NCI-H1436 treated with DMSO at 0.1 percent for 48 hours (cell line): Measurements from ENCODE around the gene DCLK1.

Experiments used
- DNase-seq: peaks from one replicate; lab custom pipeline; 2025; lab: John Stamatoyannopoulos, UW

The DCLK1 gene

GRCh38 chr13:35744566-35745178 is 386.5 kb downstream of the DCLK1 start:
- no peak for DNase-seq

GRCh38 chr13:35744144-35744543 is 387.0 kb downstream of the DCLK1 start:
- no peak for DNase-seq

- DNase-seq, result no peak
These were observed 388.0 kb downstream of the DCLK1 start for GRCh38 chr13:35743165-35743564.

GRCh38 chr13:35741657-35742056 is 389.5 kb downstream of the DCLK1 start:
- DNase-seq, result no peak

GRCh38 chr13:35736876-35737275 is 394.3 kb downstream of the DCLK1 start:
- no peak for DNase-seq

- no peak for DNase-seq
These were observed 397.4 kb downstream of the DCLK1 start for GRCh38 chr13:35733827-35734226.

GRCh38 chr13:35732565-35732964 is 398.6 kb downstream of the DCLK1 start:
- DNase-seq, result no peak

GRCh38 chr13:35731471-35731870 is 399.7 kb downstream of the DCLK1 start:
- no peak for DNase-seq

GRCh38 chr13:35729926-35730627 is 401.1 kb downstream of the DCLK1 start:
- DNase-seq, result no peak

GRCh38 chr13:35727881-35728280 is 403.3 kb downstream of the DCLK1 start:
- no peak for DNase-seq

- no peak for DNase-seq
These were observed 406.7 kb downstream of the DCLK1 start for GRCh38 chr13:35724446-35724845.

GRCh38 chr13:35723821-35724220 is 407.4 kb downstream of the DCLK1 start:
- no peak for DNase-seq

- DNase-seq, result no peak
These were observed 408.1 kb downstream of the DCLK1 start for GRCh38 chr13:35723053-35723461.

- no peak for DNase-seq
These were observed 408.6 kb downstream of the DCLK1 start for GRCh38 chr13:35722458-35723052.

GRCh38 chr13:35720690-35721554 is 410.3 kb downstream of the DCLK1 start:
- DNase-seq, result no peak

- DNase-seq, result no peak
These were observed 410.9 kb downstream of the DCLK1 start for GRCh38 chr13:35720290-35720689.
